NCI-H82 (cell line): ENCODE measurements around the gene TERT.

Experiments used
- DNase-seq: peaks from one replicate; lab custom pipeline; 2025; lab: John Stamatoyannopoulos, UW

The TERT gene

DNA sequence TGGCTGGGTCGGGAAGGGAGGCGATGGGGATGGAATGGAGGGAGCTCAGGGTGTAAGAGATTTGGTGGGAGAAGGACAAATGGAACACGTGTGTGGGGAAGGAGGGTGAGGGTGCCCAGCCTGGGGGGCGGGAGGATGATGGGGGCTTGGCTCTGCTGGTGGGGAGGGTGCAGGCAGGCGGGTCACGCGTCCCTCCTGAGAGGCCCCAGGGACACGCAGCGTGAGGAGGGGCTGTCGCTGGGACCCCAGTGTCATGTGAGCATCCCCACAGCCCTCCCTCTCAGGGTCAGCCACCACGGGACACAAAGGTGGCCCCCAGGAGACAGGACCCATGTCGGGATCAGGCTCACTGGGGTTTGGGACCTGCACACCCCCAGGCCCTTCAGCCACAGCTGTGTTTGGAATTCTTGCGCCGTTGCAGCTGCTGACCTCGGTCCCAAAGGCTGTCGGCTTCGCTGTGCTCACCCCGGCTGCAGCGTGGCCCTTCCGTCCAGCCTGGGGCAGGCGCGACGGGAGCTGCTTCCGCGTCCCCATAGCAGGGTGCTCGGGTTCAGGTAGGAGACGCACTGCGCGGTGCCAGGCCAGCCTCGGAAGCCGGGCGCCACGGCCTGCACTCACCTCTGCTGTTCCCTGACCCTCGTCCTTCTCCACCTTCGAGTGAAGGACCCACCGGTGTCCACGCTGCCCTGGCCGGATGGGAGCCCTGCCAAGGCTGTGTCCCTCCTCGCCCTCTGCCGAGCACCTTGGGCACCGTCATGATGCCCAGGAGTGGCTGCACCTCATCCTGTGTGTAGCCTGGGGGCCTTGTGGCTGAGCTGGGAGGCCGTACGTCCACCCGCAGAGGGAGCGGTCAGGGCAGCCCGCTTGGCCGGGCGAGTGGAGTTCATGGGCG is 88.1 kb downstream of the TERT start:
- no peak for DNase-seq

DNA sequence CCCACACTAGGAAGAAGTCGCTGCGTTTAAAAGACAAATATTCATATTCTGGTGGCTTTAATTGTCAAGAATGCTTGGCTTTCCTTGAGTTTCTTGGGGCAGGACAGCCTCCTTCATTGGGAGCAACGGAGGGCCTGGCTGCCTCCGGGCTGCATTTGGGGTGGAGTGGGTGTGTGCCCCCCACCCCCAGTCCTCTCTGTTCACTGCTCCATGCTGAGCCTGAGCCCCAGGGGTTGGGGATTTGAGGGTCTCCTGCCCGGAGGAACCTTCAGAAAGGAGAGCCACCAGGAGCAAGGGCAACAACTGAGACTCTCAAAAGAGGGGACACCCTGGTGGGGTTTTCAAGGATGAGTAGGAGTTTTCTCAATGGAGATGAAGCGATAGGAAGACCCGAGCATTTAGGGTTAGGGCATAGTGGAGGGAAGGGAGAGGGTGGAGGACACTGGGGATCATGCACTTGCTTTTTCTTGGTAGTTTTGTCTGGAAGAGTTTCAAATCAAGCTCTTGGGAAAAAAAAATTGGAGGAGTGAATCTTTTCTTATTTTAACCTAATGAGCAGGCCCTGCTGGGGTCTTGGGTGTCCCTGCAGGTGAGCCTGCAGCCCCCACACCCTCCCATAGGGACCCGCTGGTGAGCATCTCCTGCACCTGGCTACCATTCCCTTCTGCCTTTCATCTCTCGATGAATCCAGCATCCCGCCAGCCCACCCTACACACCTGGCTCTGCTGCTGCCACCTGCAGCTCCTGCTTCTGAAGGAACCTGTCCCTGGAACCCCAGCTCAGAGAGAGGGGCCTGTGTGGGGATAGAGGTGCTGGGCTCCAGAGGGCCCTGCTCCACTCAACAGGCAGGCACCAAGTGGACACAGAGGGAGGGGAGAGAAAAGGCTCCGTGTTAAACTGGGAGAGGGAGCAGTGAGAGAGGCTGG is 89.3 kb downstream of the TERT start:
- DNase-seq, result no peak

DNA sequence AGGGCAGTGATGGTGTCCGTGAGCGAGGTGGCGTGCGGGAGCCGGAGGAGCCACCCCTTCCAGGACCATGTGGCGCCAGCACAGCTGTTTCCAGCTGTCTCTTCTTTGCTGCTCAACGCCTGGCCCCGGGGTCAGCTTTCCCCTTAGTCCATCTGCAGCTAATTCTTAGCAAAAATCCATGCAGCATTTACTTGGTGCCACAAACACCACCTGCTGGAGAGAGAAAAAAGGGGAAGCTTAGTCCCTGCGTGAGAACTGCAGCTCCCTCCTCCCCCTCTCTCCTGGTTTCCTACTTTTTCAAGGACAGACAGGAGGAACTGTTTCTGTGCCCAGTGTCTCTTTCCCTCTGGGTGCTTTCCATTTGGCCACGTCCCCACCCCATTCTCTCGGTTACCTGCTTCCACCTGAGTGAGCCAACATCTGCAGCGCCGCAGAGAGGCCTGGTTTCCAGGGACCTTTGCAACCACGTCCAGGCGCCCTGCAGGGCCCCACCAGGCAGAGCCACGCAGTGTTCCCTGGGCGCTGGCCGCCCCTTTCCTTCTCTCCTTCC is 90.1 kb downstream of the TERT start:
- peak; percentile 48 for DNase-seq

DNA sequence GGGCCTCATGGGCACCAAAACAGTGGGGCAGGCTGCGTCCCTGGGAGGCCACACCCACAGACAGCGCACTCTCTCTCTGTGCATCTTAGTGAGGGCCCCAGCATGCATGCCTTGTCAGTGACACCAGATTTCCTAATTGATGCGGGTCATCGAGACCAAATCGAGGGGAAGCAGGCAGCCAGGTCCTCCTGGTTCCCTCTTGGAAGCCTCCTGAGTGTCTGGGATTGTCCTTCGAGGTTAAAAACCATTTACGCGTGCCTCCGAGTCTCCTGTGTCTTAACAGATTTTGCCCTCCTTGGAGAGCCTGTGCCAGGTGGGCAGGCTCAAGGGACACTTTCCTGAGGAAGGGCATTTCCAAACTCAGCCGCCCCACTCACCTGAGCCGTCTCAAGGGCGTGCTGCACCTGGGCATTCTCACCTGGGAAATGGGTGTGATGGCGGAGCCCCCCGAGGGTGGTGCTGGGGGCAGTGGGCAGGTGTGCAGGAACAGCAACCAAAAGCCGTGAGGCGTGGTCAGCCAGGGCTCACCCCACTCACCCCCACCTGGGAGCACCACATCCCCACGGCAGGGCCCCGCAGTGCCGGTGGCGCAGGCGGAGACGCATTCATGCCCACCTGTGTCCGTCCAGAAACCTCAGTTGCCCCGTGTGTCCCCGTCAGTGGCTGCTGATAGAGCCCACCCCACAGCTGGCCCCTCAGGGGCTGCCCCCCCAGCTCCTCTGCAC is 90.7 kb downstream of the TERT start:
- no peak for DNase-seq

DNA sequence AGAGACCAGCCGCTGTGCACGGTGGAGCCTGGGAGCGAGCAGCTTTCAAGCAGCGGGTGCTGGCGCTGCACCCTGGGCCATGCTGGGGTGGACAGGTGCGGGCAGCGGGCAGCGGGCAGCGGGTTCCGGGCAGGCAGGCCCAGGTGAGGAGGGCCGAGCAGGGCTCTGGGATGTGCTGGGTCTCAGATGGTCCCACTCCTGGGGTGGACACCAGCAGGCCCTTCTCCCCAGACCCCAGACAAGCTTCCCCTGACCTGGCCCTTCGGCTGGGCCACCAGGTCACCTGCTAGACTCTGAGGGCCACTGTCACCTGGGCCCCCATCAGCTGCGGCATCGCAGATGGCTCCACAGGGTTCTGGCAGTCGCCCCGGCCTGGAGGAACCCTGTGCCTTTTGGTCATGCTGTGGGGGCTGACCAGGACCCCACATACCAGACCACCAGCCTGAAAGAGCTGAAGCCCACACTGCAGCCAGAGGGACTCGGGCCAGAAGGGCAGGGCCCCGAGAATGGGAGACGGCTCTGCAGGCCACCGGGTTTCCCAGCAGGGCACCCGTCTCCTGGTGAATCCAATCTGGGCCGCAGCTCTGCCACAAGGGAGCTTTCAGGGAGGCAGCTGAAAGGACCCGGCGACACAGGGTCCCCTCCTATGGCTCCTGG is 91.4 kb downstream of the TERT start:
- DNase-seq, result no peak
